Measurements from ENCODE around the gene CNKSR2.

GRCh38 chrX:21632027-21632426 lies 257.8 kb downstream of the CNKSR2 start:
- no peak for TF ChIP-seq GATA3 (IDR thresholded peaks at IDR 0.05; ENCODE audit: low read depth, low read length)
- no peak for TF ChIP-seq GATA2 (IDR thresholded peaks at IDR 0.05; ENCODE audit: low read depth, low read length)
